ENCODE data around the gene DNAAF8. TPM values are rescaled to one million over a fixed set of nuclear protein-coding genes. Genes with fewer than 3 reads are reported as not detected.

DNAAF8 gene
- polyA plus RNA-seq, 2 of the 4 experiments (the other 2 are of a cell fraction) = 1.6 TPM

DNA sequence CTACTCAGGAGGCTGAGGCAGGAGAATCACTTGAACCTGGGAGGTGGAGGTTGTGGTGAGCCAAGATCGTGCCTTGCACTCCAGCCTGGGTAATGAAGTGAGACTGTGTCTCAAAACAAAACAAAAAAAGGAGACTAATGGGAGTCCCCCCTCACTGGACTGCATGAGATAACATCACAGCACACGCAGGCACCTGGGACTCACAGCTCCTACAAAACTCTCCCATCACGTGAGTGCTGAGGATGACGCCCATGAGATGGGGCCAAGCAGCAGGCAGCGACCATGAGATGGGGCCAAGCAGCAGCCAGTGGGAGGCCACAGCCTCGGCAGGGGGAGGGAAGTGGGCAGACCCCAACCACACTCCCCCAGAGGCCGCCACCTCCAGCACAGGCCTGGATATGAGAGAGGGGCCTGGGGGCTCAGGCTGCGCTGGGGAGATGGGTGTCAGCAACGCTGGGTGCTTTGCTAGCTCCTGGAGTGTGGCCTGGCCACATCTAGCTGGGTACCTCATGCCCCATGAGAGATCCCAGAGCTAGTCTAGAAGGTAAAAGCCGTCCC lies 15.4 kb downstream of the DNAAF8 start (continued):
- TF ChIP-seq PHF8 (IDR thresholded peaks at IDR 0.05; ENCODE audit: borderline replicate concordance, low read depth) = no peak
- TF ChIP-seq, protein P1, sequence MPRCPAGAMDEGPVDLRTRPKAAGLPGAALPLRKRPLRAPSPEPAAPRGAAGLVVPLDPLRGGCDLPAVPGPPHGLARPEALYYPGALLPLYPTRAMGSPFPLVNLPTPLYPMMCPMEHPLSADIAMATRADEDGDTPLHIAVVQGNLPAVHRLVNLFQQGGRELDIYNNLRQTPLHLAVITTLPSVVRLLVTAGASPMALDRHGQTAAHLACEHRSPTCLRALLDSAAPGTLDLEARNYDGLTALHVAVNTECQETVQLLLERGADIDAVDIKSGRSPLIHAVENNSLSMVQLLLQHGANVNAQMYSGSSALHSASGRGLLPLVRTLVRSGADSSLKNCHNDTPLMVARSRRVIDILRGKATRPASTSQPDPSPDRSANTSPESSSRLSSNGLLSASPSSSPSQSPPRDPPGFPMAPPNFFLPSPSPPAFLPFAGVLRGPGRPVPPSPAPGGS (IDR thresholded peaks at IDR 0.05) = no peak
- no peak for TF ChIP-seq NFE2L2 (conservative IDR thresholded peaks at IDR 0.05; ENCODE audit: low read length)
- no peak for TF ChIP-seq POLR2AphosphoS2 (conservative IDR thresholded peaks at IDR 0.05; ENCODE audit: low read length)
- no peak for TF ChIP-seq TP53 (CRISPR knock-in tag; IDR thresholded peaks at IDR 0.05)
- no peak for TF ChIP-seq POLR2A (IDR thresholded peaks at IDR 0.05; ENCODE audit: low read length)
- TF ChIP-seq RFX5 (IDR thresholded peaks at IDR 0.05) = no peak

DNA sequence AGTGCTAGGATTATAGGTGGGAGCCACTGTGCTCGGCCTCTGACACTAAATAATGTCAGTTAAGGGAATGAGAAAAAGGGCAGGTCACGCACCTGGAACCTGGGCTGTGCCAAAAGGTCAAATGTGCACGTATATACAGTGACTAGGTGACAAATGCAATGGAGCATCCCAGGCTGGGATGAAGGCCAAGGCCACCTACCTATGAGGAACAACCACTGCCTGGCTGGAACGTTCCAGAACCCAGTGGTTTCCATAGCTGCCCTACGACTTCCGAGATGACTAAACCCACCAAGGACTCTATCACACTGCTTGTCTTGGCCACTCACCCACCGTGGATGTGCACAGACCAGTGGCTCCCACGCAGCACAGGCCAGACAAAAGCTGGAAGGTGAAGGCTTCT lies 16.6 kb downstream of the DNAAF8 start:
- H3K9me3 ChIP-seq = peaks cover 2% of the 10 kb centered on the region; the same call in 1 of the 3 replicates
- 91% methylated on average over 8 of the region's 8 CpGs for WGBS (ENCODE audit: missing lambda C conversion rate)
- no peak for DNase-seq (ENCODE audit: low read depth in 1 of 2, low spot score in 1 of 2)
- H3K4me3 ChIP-seq = no peak overlapping the region
- ATAC-seq = no peak
- CTCF ChIA-PET = interaction anchor here (1.8 kb wide), 1 partner anchor 9 kb away, joined by 5 read pairs; no protein-coding TSS in a partner anchor
- no peaks in the 10 kb centered on the region for H3K4me1 ChIP-seq
- no peak overlapping the region for H3K27ac ChIP-seq
- no peak overlapping the region for H3K4me2 ChIP-seq
- no peak for TF ChIP-seq EP300 (IDR thresholded peaks at IDR 0.05)
- TF ChIP-seq RNF2 (IDR thresholded peaks at IDR 0.05; ENCODE audit: borderline replicate concordance, low read depth) = no peak
- TF ChIP-seq, protein P2, sequence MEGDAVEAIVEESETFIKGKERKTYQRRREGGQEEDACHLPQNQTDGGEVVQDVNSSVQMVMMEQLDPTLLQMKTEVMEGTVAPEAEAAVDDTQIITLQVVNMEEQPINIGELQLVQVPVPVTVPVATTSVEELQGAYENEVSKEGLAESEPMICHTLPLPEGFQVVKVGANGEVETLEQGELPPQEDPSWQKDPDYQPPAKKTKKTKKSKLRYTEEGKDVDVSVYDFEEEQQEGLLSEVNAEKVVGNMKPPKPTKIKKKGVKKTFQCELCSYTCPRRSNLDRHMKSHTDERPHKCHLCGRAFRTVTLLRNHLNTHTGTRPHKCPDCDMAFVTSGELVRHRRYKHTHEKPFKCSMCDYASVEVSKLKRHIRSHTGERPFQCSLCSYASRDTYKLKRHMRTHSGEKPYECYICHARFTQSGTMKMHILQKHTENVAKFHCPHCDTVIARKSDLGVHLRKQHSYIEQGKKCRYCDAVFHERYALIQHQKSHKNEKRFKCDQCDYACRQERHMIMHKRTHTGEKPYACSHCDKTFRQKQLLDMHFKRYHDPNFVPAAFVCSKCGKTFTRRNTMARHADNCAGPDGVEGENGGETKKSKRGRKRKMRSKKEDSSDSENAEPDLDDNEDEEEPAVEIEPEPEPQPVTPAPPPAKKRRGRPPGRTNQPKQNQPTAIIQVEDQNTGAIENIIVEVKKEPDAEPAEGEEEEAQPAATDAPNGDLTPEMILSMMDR (IDR thresholded peaks at IDR 0.05) = no peak
- POLR2A ChIA-PET = interaction anchor here (1.5 kb wide), 1 partner anchor 17 kb away, joined by 3 read pairs; the partner anchor contains the start of genes ANKS3 and DNAAF8
- FAIRE-seq = no peak

- TF ChIP-seq EP300 (IDR thresholded peaks at IDR 0.05) = no peak
- no peak for TF ChIP-seq ZC3H11A (IDR thresholded peaks at IDR 0.05)
- no peak for TF ChIP-seq TP53 (CRISPR knock-in tag; IDR thresholded peaks at IDR 0.05)
- no peak for TF ChIP-seq RCOR1 (IDR thresholded peaks at IDR 0.05; ENCODE audit: low read depth, low read length)
- no peak for TF ChIP-seq KDM1A (IDR thresholded peaks at IDR 0.05; ENCODE audit: low read depth)
- TF ChIP-seq ELK1 (IDR thresholded peaks at IDR 0.05; ENCODE audit: low read depth, low read length) = no peak
- POLR2A ChIA-PET = no interaction called here
- FAIRE-seq (no peak), DNase-seq (ENCODE audit: low read depth in 1 of 2, low spot score in 1 of 2) (no peak), ATAC-seq (no peak)
- H3K9me3 ChIP-seq = peaks cover 2% of the 10 kb centered on the region; the same call in 1 of the 3 replicates
- no peak overlapping the region for H3K4me3 ChIP-seq
- 94% methylated on average over 32 of the region's 44 CpGs for WGBS (ENCODE audit: missing lambda C conversion rate)
- H3K4me2 ChIP-seq = no peak overlapping the region
- no peak overlapping the region for H3K27ac ChIP-seq
- no peaks in the 10 kb centered on the region for H3K4me1 ChIP-seq
- CTCF ChIA-PET = interaction anchor here (1.1 to 1.8 kb wide), 3 partner anchors 8 to 204 kb away, joined by 4 to 5 read pairs (median 4); no protein-coding TSS in a partner anchor
Observed at GRCh38 chr16:4752351-4753100, 18.2 kb downstream of the DNAAF8 start.

DNA sequence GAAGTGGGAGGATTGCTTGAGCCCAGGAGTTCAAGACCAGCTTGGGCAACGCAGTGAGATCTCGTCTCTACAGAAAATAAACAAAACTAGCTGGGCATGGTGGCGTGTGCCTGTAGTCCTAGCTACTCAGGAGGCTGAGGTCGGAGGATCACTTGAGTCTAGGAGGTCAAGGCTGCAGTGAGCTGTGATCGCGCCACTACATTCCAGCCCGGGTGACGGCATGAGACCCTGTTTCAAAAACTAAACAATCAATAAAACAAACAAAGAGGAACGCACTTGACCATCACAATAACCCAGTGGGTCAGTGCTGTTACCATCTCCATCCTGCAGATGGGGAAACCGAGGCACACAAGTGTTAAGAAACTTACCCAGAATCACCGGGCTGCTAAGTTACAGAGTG lies 18.9 kb downstream of the DNAAF8 start:
- TF ChIP-seq, protein P3, sequence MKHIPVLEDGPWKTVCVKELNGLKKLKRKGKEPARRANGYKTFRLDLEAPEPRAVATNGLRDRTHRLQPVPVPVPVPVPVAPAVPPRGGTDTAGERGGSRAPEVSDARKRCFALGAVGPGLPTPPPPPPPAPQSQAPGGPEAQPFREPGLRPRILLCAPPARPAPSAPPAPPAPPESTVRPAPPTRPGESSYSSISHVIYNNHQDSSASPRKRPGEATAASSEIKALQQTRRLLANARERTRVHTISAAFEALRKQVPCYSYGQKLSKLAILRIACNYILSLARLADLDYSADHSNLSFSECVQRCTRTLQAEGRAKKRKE (CRISPR knock-in tag; IDR thresholded peaks at IDR 0.05; ENCODE audit: low read depth) = no peak
- TF ChIP-seq, protein P1 (IDR thresholded peaks at IDR 0.05) = no peak
- no peak for TF ChIP-seq HDAC2 (IDR thresholded peaks at IDR 0.05)
- TF ChIP-seq FOSB (CRISPR knock-in tag; IDR thresholded peaks at IDR 0.05) = no peak
- TF ChIP-seq EP300 (IDR thresholded peaks at IDR 0.05) = no peak
- no peak for TF ChIP-seq TP53 (CRISPR knock-in tag; IDR thresholded peaks at IDR 0.05)
- TF ChIP-seq POLR2AphosphoS2 (conservative IDR thresholded peaks at IDR 0.05; ENCODE audit: low read length) = no peak
- no peak for TF ChIP-seq MYC (IDR thresholded peaks at IDR 0.05; ENCODE audit: borderline replicate concordance, low read length)
- TF ChIP-seq, protein P4, sequence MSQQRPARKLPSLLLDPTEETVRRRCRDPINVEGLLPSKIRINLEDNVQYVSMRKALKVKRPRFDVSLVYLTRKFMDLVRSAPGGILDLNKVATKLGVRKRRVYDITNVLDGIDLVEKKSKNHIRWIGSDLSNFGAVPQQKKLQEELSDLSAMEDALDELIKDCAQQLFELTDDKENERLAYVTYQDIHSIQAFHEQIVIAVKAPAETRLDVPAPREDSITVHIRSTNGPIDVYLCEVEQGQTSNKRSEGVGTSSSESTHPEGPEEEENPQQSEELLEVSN (IDR thresholded peaks at IDR 0.05; ENCODE audit: borderline replicate concordance, low read depth) = no peak
- TF ChIP-seq KDM1A (IDR thresholded peaks at IDR 0.05; ENCODE audit: low read depth) = no peak
- TF ChIP-seq HEYL (CRISPR knock-in tag; IDR thresholded peaks at IDR 0.05) = no peak
- TF ChIP-seq NPAS2 (CRISPR knock-in tag; IDR thresholded peaks at IDR 0.05; ENCODE audit: borderline replicate concordance) = no peak
- no peak for TF ChIP-seq RCOR1 (IDR thresholded peaks at IDR 0.05; ENCODE audit: low read depth, low read length)
- TF ChIP-seq RARB (CRISPR knock-in tag; IDR thresholded peaks at IDR 0.05) = no peak
- 90% methylated on average over 11 of the region's 11 CpGs for WGBS (ENCODE audit: missing lambda C conversion rate)
- Histone ChIP-seq H3K4me2 (no peak overlapping the region), H3K27ac (no peak overlapping the region), H3K4me3 (no peak overlapping the region), H3K9me3 (peaks cover 2% of the 10 kb centered on the region; the same call in 1 of the 3 replicates), H3K4me1 (no peaks in the 10 kb centered on the region)
- DNase-seq (ENCODE audit: low read depth in 1 of 2, low spot score in 1 of 2) (no peak), ATAC-seq (no peak), FAIRE-seq (no peak)
- POLR2A ChIA-PET = no interaction called here
- CTCF ChIA-PET = no interaction called here

Measured in A549 (cell line).